ENCODE measurements around the gene ZNF287.

DNA sequence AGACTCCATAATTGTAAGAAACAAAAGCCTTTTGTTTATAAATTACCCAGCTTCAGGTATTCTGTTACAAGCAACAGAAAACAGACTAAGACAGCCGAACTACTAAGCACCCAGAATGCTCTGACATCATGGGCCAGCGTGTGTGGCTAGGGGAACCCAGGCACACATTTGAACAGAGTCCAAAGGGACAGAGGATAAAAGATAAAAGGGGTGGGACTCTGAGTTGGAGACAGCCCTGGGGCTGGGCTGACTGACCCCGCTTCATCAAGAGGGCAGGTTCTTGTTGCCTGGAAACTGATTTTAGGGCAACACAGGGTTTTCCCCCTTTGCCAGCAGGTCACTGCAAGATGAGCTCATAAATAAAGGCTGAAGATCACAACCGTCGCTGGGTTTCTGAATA is 30.5 kb upstream of the ZNF287 start:
- no peak for TF ChIP-seq POLR2A (IDR thresholded peaks at IDR 0.05; ENCODE audit: low read depth, low read length)
- TF ChIP-seq, protein P1, sequence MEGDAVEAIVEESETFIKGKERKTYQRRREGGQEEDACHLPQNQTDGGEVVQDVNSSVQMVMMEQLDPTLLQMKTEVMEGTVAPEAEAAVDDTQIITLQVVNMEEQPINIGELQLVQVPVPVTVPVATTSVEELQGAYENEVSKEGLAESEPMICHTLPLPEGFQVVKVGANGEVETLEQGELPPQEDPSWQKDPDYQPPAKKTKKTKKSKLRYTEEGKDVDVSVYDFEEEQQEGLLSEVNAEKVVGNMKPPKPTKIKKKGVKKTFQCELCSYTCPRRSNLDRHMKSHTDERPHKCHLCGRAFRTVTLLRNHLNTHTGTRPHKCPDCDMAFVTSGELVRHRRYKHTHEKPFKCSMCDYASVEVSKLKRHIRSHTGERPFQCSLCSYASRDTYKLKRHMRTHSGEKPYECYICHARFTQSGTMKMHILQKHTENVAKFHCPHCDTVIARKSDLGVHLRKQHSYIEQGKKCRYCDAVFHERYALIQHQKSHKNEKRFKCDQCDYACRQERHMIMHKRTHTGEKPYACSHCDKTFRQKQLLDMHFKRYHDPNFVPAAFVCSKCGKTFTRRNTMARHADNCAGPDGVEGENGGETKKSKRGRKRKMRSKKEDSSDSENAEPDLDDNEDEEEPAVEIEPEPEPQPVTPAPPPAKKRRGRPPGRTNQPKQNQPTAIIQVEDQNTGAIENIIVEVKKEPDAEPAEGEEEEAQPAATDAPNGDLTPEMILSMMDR (IDR thresholded peaks at IDR 0.05; ENCODE audit: extremely low read depth in 1 of 2, insufficient read depth in 1 of 2, low read depth in 1 of 2, low read length in 2 of 2) = no peak
- no peak for TF ChIP-seq MYC (IDR thresholded peaks at IDR 0.05; ENCODE audit: low read depth, low read length)
- no peak for TF ChIP-seq FOS (IDR thresholded peaks at IDR 0.05; ENCODE audit: borderline replicate concordance, insufficient read depth, low read length)

Data from endothelial cell of umbilical vein (primary cell).